ENCODE measurements around the gene CTSC.
"Not testable (repeated sequence)": the region's sequence is repeated elsewhere in the genome, so short reads cannot be mapped to it uniquely, and the experiment has no call there.

The CTSC gene

DNA sequence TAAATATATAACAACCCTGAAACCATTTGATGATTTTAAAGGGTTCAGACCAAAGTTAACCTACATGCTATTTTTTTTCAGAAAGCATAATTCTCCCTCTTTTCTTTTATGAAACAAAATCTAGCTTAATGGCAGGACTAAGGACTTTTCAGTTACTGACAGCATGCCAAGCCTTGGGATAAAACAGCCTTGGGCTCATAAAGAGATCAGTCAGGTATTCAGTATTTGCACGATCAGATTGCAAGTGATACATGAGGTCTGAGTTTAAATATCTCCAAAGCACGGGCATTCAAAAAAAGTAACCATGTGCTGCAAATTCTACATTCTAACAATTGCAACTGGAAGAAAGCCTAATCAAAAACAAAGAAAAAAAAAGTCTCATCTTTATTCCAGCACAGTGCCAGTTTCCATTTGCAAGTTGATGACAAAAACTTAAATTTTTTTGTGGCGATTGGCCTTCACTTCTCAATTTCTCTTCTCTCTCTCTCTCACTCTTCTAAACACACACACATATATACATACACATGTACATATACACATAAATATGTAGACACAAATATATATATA is 60.1 kb downstream of the CTSC start:
- no peak for DNase-seq

DNA sequence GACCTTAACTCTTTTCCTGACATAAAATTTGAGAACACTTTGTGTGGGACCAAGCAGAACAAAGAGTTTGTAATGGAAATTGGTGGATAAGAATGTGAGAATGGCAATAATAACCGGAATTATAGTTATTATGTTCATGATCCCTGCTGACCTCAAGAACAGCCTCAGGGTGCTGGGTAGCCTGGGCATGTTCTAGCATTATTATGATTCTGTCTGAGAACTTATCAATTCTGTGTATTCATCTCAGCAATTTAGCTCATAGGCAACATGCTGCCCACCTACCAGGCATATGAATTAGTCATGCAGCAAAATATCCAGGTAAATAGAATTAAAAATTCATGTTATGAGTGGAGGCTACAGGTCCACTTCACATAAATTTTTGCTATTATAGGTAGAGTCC is 61.9 kb downstream of the CTSC start:
- no peak for DNase-seq

GRCh38 chr11:88266919-88267318 is 70.6 kb downstream of the CTSC start:
- DNase-seq = no peak

- DNase-seq = no peak
Measured at GRCh38 chr11:88266157-88266556, 71.4 kb downstream of the CTSC start.

GRCh38 chr11:88259431-88259830 is 78.1 kb downstream of the CTSC start:
- no peak for DNase-seq

- DNase-seq = no peak
Measured at GRCh38 chr11:88252208-88252607, 85.3 kb downstream of the CTSC start.

DNA sequence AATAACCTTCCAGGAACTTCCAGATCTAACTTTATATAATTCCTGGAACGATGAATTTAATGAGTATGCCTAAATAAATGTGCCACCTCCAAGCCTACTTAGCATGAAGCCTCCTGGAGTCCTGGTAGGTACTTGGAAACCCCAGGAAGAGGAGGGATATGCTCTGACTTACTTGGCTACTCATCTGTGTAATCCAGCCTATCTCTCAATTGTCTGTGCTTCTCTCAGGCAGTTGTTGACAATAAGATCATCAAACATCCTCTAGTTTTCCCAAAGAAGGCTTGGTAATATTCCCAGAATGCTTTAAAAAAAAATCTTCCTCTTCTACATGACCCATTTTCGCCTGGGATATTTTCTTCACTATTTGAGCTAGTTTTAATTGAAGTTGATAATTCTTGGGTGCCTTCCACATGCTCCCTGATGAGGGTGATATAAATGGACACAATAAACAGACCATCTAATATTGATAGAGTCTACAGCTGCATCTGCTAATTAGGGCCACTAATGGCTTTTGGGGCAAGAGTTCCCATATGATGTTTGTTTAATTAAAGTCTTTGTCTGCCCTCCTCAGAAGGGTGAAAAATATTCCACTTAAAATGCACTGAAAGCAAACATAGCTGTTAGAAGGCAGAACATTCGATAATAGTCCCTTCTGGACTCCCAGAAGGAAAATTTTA is 86.8 kb downstream of the CTSC start:
- peak; percentile 32 for DNase-seq

DNA sequence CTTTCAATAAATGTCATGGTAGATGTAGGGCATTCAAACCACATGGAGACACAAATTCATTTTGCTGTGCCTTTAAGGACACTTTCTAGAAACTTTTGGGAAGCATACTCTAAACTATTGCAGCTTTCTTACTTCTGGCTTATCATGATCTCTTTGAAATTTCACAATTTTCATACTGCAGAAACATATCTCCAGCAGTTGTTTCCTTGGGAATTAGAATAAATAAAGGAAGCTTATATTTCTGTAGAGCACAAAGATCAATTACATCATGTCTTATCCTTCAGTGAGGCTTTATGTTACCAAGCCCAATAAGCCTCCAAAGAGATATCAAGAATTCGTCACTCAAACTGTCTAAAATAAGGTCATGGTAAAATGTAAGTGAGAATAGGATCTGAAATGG is 87.8 kb downstream of the CTSC start:
- DNase-seq = no peak

DNA sequence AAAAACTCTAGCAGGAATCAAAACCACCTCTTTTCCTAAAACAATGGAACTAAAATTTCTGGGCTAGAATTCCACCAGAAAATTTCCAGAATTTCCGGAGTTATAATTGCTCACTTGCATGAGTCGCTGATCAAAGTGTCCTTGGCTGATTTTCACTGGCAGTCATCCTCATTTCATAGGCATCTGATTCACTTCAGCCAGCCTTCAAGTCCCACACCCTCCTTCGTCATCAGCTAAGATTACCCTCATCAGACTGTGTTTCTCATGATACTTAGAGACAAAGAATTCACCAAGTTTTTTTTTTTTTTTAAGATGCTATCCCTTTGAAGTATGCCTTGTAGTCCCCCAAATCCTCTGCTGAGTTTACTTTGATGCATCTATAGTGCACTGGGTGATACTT is 90.8 kb downstream of the CTSC start:
- DNase-seq = no peak

- DNase-seq = not testable (repeated sequence)
Measured at GRCh38 chr11:88245576-88245975, 92.0 kb downstream of the CTSC start.
